Measurements from ENCODE around the gene DMRTB1.

DMRTB1 gene

DNA sequence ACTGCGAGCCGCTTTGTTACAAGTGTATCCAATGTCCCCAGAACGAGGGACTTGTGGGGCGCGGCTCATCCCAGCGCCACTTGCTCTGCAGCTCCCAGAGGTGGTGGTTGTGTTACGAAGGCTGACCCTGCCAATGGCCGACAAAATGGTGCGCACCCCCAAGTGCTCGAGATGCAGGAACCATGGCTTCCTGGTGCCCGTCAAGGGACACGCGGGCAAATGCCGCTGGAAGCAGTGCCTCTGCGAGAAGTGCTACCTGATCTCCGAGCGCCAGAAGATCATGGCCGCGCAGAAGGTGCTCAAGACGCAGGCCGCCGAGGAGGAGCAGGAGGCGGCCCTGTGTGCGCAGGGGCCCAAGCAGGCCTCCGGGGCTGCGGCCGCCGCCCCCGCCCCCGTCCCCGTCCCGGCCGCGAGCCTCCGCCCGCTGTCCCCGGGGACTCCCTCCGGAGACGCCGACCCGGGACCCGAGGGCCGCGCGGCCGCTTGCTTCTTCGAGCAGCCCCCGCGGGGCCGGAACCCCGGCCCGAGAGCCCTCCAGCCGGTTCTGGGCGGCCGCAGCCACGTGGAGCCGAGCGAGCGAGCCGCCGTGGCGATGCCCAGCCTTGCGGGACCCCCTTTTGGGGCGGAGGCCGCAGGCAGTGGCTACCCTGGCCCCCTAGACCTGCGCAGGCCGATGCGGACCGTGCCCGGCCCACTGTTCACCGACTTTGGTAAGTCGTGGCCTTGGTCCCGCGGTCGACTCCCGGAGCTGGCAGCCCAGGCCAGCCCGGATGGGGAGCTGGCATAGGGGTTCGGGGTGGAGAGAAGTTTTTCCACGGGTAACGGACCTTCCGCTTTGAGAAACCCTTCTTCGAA is at the start of gene DMRTB1:
TSS of gene DMRTB1 (plus strand) at position 79 of the 855 bp plus-strand sequence. CDS start at position 134, 55 bp downstream.
- no peak for TF ChIP-seq GATA3 (IDR thresholded peaks at IDR 0.05; ENCODE audit: low read depth, low read length)
- TF ChIP-seq GATA2 (IDR thresholded peaks at IDR 0.05; ENCODE audit: low read depth, low read length) = no peak

DNA sequence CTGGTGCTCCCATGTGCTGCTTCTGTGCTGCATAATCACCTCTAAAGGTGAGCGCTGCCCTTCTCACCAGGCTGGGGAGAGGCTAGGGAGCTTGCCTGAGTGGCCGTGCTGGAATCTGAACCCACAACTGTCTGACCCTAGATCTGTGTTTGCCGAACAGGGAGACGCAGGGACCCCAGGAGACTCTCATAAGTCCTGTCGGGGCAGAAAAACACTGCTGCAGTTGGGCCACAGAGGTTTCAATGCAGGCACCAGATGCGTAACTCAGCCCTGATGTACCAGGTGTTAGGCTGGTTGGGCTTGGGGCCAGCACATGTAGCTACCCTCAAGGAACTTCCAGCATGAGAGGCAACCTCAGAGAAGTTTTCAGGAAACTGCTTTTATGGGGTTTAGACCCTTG is 49.5 kb upstream of the DMRTB1 start:
- no peak for TF ChIP-seq GATA2 (IDR thresholded peaks at IDR 0.05; ENCODE audit: low read depth, low read length)
- no peak for TF ChIP-seq GATA3 (IDR thresholded peaks at IDR 0.05; ENCODE audit: low read depth, low read length)

DNA sequence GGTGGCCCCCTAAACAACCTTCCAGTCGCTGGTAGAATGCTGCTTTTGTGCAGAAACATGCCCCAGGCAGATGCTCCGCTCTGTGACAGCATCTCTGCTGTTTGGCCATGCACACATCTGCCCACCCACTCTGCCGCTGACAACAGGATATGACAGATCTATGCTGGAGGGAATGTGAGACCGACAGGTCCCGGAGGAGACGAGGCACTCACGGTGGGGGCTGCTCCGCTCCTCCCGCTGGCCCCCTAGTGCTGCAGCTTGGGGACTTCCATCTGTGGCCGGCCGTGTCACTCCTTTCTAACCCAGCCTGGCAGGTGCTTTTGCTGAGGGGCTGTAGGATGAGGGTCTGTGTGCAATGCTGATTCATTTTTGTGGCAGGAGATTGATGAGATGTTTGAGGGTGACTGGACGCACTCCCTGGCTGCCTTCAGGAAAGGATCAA is 49.1 kb upstream of the DMRTB1 start:
- no peak for TF ChIP-seq GATA3 (IDR thresholded peaks at IDR 0.05; ENCODE audit: low read depth, low read length)
- TF ChIP-seq GATA2 (IDR thresholded peaks at IDR 0.05; ENCODE audit: low read depth, low read length) = no peak

DNA sequence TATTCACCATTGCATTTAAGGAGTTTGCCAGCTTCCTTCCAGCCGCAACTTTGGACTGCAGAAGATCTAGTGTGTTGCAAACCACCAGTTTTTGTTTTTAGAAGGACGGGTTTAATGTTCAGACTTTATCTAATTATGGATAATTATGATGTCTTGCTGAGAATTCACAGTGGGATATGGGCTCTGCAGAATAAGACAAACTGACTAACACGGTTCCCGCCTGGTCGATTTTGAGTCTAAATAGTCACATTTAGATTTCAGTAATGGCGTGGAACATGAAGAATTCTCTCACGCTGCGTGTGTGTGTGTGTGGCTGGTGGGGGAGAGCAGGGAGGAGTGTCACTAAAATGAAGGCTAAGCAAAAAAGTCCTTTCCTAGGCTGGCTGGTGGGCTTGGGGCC is 48.5 kb upstream of the DMRTB1 start:
- TF ChIP-seq GATA3 (IDR thresholded peaks at IDR 0.05; ENCODE audit: low read depth, low read length) (no peak), GATA2 (IDR thresholded peaks at IDR 0.05; ENCODE audit: low read depth, low read length) (no peak)

DNA sequence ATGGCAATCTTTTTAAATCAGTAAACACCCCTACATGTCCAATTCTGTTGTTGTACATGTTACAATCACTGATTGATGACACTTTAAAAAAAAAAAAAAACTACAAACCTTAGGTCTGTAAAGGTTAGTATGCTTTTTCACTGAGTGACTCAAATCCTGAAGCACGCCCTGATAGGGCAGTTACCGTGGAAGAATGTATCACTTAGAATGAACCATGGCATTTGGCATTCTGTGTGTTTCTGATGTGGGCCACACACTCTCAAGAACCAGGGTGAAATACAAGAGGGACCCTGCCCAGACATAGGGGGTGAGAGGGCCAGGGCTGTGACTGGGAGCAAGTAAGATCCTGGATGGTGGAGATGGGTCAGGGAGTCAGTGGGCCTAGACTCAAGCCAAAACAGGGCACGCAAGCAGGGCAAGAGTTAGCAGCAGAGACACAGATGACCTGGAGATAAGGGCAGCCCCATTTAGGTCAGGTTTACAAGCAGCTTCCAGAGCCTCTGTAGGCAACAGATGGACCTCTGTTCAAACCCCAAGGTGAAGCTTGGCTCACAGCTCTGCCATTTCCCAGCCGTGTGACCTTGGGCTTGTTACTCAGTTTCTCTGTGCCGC is 47.6 kb upstream of the DMRTB1 start:
- TF ChIP-seq GATA3 (IDR thresholded peaks at IDR 0.05; ENCODE audit: low read depth, low read length) (no peak), GATA2 (IDR thresholded peaks at IDR 0.05; ENCODE audit: low read depth, low read length) (peak; percentile 60)

DNA sequence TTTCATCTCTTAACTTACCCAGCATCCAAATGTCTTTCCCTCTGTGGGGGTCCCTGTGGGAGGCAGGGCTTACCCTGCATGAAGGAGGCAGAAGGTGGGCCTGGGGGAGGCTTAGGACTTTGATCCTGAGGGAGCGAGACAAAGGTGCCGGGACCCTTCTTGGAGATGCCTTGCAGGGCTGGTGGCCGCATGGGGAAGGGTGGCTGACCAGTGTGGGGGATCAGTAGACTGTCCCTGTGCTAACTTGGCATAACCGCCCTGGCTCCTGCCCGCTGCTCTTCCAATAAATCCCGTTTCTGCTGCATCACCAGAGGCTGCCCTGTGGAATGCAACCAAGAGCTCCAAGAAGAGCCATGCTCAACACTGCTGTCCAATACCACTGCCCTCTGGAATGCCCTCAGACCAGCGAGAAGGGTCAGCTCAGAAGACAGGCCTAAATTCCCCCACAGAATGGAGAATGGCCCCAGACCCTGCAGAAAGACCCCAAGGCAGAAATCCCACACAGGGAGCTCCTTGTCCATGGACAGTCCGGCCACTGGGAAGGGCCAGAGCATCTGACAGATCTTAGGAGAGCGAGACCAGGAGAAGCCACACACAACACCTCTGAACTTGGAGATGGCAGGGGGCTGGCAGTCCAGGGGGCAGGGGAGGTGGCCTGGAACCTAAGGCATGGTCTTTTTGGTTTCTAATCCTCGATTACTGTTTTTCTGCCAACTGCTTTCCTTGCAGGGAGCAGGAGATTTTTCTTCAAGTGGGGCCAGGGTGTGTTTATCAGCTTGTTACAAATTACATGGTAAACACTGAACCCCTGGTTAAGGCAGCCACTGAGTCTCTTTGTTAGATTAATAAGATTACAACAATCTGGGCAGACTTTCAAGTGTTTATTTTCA is 46.7 kb upstream of the DMRTB1 start:
- TF ChIP-seq GATA3 (IDR thresholded peaks at IDR 0.05; ENCODE audit: low read depth, low read length) (no peak), GATA2 (IDR thresholded peaks at IDR 0.05; ENCODE audit: low read depth, low read length) (no peak)

DNA sequence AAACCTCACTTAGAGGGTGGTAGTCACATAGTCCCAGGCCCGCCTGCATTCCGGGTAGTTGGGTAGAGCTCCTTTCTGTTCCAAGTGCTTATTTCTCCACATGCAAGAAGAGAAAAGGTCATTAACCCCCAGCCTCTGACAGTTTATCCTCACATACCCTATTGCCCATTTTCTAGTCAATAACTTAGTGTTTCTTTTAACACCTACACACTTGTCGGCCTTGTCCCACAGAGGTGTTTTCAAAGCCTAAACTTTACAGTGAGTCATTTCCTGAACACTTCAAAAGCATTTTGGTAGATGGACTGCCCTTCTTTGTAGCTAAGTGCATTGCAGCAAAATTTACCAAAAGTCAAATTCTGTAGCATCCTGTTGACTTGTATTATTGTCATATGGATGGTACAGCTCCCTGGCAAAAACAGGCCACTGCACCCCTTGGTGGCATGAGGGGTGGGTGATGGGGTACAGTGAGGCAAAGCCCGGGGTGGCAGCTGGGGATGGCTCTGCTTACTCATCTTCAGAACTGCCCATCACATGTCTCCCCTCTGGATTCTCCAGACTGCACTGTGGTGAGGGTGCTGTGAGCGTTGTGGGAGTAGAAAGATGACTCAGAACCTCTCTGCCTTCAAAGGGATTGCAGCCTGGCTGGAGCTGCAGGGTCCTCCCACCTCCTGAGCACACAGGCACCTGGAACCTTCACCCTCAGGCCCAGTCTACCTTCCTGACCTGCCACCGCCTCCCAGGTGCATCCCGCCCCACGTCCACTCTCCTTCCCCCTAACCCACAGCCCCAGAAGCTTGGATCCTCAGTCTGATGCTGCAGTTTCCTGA is 45.8 kb upstream of the DMRTB1 start:
- no peak for TF ChIP-seq GATA3 (IDR thresholded peaks at IDR 0.05; ENCODE audit: low read depth, low read length)
- no peak for TF ChIP-seq GATA2 (IDR thresholded peaks at IDR 0.05; ENCODE audit: low read depth, low read length)

DNA sequence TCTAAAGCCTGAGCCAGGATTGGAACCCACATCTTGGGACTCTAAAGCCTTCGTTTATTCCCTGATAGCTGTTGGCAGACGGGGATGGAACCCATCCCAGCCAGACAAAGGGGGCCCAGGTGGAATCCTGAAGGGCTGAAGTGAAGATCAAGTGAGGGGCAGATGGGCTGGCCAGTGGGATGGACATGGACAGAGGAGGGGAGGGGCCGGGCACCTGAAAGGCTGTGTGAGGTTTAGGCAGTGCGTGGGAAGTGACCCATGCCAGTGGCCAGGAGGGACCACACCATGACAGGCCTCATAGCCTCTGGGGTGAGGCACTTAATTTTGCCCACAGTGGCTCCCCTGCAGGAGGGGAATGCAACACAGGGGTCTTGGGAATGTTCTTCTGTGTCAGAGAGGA is 44.6 kb upstream of the DMRTB1 start:
- TF ChIP-seq GATA3 (IDR thresholded peaks at IDR 0.05; ENCODE audit: low read depth, low read length) (no peak), GATA2 (IDR thresholded peaks at IDR 0.05; ENCODE audit: low read depth, low read length) (no peak)

DNA sequence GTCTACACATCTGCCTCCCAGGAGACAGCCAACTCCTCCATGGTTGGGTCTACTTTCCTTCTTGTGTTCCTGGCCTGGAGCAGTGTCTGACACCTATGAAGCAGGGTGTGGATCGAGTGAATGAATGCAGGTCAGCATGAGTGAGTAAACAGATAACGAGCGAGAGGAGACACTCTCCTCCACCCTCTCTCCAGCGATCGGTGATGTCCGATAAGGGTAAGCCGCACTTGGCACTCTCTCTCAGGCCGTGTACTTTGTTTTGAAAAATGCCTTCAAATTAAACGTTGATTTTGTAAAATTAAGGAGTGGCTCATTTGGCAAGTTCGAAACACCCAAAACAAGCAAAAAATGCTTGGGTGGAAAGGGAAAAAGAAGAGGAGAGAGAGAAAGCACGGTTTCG is 43.8 kb upstream of the DMRTB1 start:
- TF ChIP-seq GATA3 (IDR thresholded peaks at IDR 0.05; ENCODE audit: low read depth, low read length) (no peak), GATA2 (IDR thresholded peaks at IDR 0.05; ENCODE audit: low read depth, low read length) (no peak)

DNA sequence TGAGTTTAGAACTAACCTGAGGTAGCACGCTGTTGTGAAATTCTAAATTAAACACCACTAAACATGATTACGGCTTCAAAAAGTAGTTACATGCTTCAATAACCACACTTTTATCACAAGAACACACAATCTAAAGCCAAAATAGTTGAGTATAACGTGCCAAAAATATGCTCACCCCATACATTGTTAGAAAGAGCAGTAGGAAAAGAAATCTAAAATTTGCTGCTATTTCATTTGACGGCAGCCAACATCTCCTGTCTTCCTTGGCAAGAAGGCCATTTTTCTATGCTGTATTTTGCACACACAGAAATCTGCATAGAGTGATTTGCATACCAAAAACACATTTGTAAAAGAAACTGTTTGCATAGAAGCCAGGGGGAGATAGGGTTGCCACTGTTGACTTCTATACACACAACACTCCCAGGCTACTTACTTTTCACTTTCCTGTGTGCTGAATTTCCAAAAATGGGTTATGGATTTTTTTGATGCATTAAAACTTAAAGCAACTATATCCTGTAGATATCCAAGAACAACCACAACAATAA is 42.9 kb upstream of the DMRTB1 start:
- no peak for TF ChIP-seq GATA2 (IDR thresholded peaks at IDR 0.05; ENCODE audit: low read depth, low read length)
- no peak for TF ChIP-seq GATA3 (IDR thresholded peaks at IDR 0.05; ENCODE audit: low read depth, low read length)

DNA sequence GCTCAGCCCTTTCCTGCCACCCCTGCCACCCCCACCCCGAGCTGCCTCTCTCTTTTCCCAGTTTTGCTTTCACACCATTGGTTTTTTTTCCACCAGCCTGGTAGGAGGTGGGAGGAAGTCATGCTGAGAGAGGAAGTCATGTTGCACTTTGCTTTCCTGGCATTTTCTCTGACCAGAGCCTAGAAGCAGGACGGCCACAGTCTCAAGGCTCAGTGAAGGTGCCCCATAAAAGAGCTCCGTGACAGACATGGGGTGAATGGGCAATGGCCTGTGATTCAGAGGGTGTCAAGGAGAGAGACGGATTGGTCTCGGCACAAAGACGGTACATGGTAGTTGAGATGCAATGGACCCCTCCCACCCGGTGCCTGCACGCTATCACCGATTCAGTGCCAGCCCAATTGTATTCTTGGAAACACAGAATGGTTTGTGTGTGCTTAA is 42.1 kb upstream of the DMRTB1 start:
- TF ChIP-seq GATA2 (IDR thresholded peaks at IDR 0.05; ENCODE audit: low read depth, low read length) = no peak
- TF ChIP-seq GATA3 (IDR thresholded peaks at IDR 0.05; ENCODE audit: low read depth, low read length) = no peak

DNA sequence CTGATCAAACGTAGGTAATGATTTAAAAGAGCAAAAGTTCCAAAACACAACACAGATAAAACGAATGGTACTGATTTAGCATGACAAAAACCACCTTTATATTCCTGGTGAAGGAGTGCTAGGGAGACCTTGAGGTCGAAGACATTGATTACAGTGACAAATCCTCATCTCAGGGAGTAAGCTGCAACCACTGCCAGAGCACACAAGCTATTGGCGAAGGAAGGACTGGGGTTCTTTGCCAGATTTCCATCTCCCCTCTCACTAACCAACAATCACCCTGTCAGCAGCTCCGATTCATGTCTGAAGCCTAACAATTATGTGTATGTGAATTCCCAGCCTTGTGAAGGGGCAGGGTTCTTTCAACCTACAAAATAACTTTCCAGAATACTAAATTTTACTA is 40.2 kb upstream of the DMRTB1 start:
- TF ChIP-seq GATA2 (IDR thresholded peaks at IDR 0.05; ENCODE audit: low read depth, low read length) (no peak), GATA3 (IDR thresholded peaks at IDR 0.05; ENCODE audit: low read depth, low read length) (no peak)

DNA sequence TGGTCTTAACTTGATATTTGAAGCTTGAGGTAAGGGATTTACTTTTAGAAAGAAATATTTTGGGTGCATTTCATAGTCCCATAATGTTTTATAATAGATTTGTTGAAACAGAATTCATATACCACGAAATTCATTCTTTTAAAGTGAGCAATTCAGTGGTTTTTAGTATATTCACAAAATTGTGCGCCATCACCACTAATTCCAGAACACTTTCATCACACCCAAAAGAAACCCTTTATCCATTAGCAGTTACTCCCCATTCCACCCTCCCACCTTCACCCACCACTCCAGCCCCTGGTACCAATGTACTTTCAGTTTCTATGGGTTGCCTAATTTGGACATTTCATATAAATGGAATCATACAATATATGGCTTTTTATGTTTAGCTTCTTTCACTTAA is 38.9 kb upstream of the DMRTB1 start:
- no peak for TF ChIP-seq GATA2 (IDR thresholded peaks at IDR 0.05; ENCODE audit: low read depth, low read length)
- no peak for TF ChIP-seq GATA3 (IDR thresholded peaks at IDR 0.05; ENCODE audit: low read depth, low read length)
